K562 (cell line): ENCODE measurements around the gene GGPS1. TPM values are rescaled to one million over a fixed set of nuclear protein-coding genes. Genes with fewer than 3 reads are reported as not detected.

ENCODE experiments used
- ATAC-seq: fragments of 200-7000 bp; cut with Tn5 transposase; 3 replicates; pipeline ENCODE4 v1.9.1; 2020; ENCODE audit warnings: moderate library complexity
- BruUV-seq: library from RNA; stranded (reverse); fragments of 400-500 nt; replicated peaks from 2 replicates; lab custom pipeline; 2021; lab: Mats Ljungman, UMichigan
- CTCF ChIA-PET: fragments of 300-600 bp; formaldehyde crosslinking; extraction: SDS; loops from one replicate; lab custom pipeline; 2021; ENCODE audit warnings: low intra/inter-chr PET ratio; lab: Yijun Ruan, JAX
- POLR2A ChIA-PET: fragments of 300-600, 350-650 bp; sonication (Branson Sonifier 250); formaldehyde crosslinking; extraction: SDS; loops from one replicate; lab custom pipeline; 2021; ENCODE audit warnings: antibody characterized with exemption, inconsistent platforms; lab: Yijun Ruan, JAX
- DNase-seq, 4 experiments: peaks; one replicate each; pipeline versions ENCODE4 v3.0.0 to v3.0.0-alpha.2; 2011 to 2018; ENCODE audit warnings: low spot score in 3 of 4, mixed read lengths in 3 of 4; ENCODE audit errors: extremely low read depth in 1 of 4
- FAIRE-seq: peaks from 2 replicates; lab custom pipeline; 2011; peaks lifted over from hg19 to GRCh38; lab: Jason Lieb, UNC
- H2AFZ ChIP-seq: 2 replicates; pipeline ENCODE4 v1.6.0; 2011; ENCODE audit warnings: low read depth, low read length, control low read depth, inconsistent platforms
- H3K27ac ChIP-seq: fragments of 200-600 bp; 3 replicates; pipeline ENCODE4 v1.8.0; 2011; ENCODE audit warnings: low read depth, mild to moderate bottlenecking, control low read depth, inconsistent platforms, low read length, moderate library complexity, mixed read lengths; ENCODE audit errors: extremely low read depth
- H3K27me3 ChIP-seq, 2 experiments: fragments of 300-600 bp in 1 of 2; 2 replicates in 1 of 2; 3 replicates in 1 of 2; pipeline versions ENCODE4 v1.6.0 to v1.8.0; 2011; ENCODE audit warnings: inconsistent platforms in 2 of 2, low read length in 2 of 2, mild to moderate bottlenecking in 1 of 2, mixed read lengths in 1 of 2, moderate library complexity in 1 of 2; ENCODE audit not compliant: control insufficient read depth in 2 of 2, insufficient read depth in 2 of 2
- H3K36me3 ChIP-seq: fragments of 300-600 bp; 3 replicates; pipeline ENCODE4 v1.8.0; 2011; ENCODE audit warnings: mild to moderate bottlenecking, low read length, inconsistent platforms; ENCODE audit not compliant: control insufficient read depth, insufficient read depth
- H3K4me1 ChIP-seq, 2 experiments: fragments of 200-600 bp in 1 of 2; replicated peaks in 1 of 2; 2 replicates in 1 of 2; 3 replicates in 1 of 2; pipeline versions ENCODE4 v1.5.1 to v1.8.0; 2011; ENCODE audit warnings: inconsistent platforms in 2 of 2, low read length in 2 of 2, mild to moderate bottlenecking in 1 of 2, mixed read lengths in 1 of 2, moderate library complexity in 1 of 2; ENCODE audit not compliant: control insufficient read depth in 2 of 2, insufficient read depth in 2 of 2
- H3K4me2 ChIP-seq: 2 replicates; pipeline ENCODE4 v1.6.1; 2011; ENCODE audit warnings: low read length, control low read depth, inconsistent platforms, mixed read lengths; ENCODE audit not compliant: insufficient read depth
- H3K4me3 ChIP-seq: fragments of 200-600 bp; sonication (generic), shearing (Covaris generic); 2 replicates; pipeline ENCODE4 v1.5.1; 2016; ENCODE audit warnings: control low read depth, inconsistent platforms
- H3K79me2 ChIP-seq: fragments of 200-600 bp; 3 replicates; pipeline ENCODE4 v1.8.0; 2011; ENCODE audit warnings: low read length, inconsistent platforms; ENCODE audit not compliant: control insufficient read depth, insufficient read depth
- H3K9ac ChIP-seq, 2 experiments: 2 replicates each; pipeline versions ENCODE4 v1.6.0 to v1.6.1; 2011; ENCODE audit warnings: low read depth in 2 of 2, low read length in 2 of 2, control low read depth in 1 of 2, inconsistent platforms in 1 of 2, mild to moderate bottlenecking in 1 of 2, mixed read lengths in 1 of 2; ENCODE audit not compliant: insufficient read depth in 1 of 2
- H3K9me1 ChIP-seq: one replicate; pipeline ENCODE4 v1.6.0; 2011; ENCODE audit warnings: inconsistent platforms, mild to moderate bottlenecking, low read length, moderate library complexity; ENCODE audit not compliant: control insufficient read depth, insufficient read depth
- H3K9me3 ChIP-seq: replicated peaks from 2 replicates; pipeline ENCODE4 v1.5.1; 2011; ENCODE audit warnings: low read depth, low read length, inconsistent platforms; ENCODE audit not compliant: control insufficient read depth, insufficient read depth
- H4K20me1 ChIP-seq: replicated peaks from 2 replicates; pipeline ENCODE4 v1.6.1; 2011; ENCODE audit warnings: low read length, inconsistent platforms, mixed read lengths; ENCODE audit not compliant: control insufficient read depth, insufficient read depth
- CEBPB ChIP-seq: fragments of 450-650 bp; IDR thresholded peaks from 2 replicates; pipeline ENCODE4 v1.6.1; 2016; ENCODE audit warnings: missing genetic modification characterization, missing compliant biosample characterization
- ILF3 ChIP-seq: fragments of 450-650 bp; IDR thresholded peaks from 2 replicates; pipeline ENCODE4 v1.6.1; 2018; ENCODE audit warnings: antibody characterized with exemption, mild to moderate bottlenecking, moderate library complexity, borderline replicate concordance
- RBM25 ChIP-seq: fragments of 200-400 bp; formaldehyde crosslinking; IDR thresholded peaks from 2 replicates; pipeline ENCODE4 v1.6.1; 2018; ENCODE audit warnings: low read length, low read depth, moderate library complexity; ENCODE audit not compliant: severe bottlenecking
- WGBS: fragments of 100-300 bp; shearing (Covaris generic); methylation state at CpG from one replicate; pipeline ENCODE4 v1.1.6; 2016; ENCODE audit warnings: low coverage, mixed read lengths; ENCODE audit not compliant: insufficient coverage; ENCODE audit errors: missing lambda C conversion rate; 5-methylcytosine and 5-hydroxymethylcytosine counted together
- in situ Hi-C: fragments of 300-500 bp; cut with MboI; formaldehyde crosslinking; loops from 4 replicates; pipeline ENCODE4 v1.15.0; 2018; ENCODE audit warnings: inconsistent platforms, mixed read lengths
- intact Hi-C: fragments of 100-400 bp; cut with micrococcal nuclease; formaldehyde crosslinking; loops from 2 replicates; pipeline ENCODE4 v1.14.2; 2022
- polyA plus RNA-seq, 8 experiments: library from polyadenylated mRNA; depleted of rRNA in 4 of 8; stranded (reverse) in 5 of 8; unstranded in 3 of 8; fragments of >200 nt; fragmentation: Nextera tagmentation in 2 of 8; fragmentation: Illumina TruSeq in 1 of 8; extraction: Ambion mirVana in 2 of 8; extraction: Trizol in 1 of 8; gene quantifications; 2 replicates each; pipeline versions ENCODE4 v1.2.1 to v1.2.3, GENCODE V29; 2011 to 2014; ENCODE audit warnings: inconsistent platforms in 1 of 8, missing spikeins in 1 of 8
- total RNA-seq, 7 experiments: library from RNA; depleted of rRNA in 6 of 7; stranded (reverse); fragments of >200 nt in 6 of 7; fragmentation: Illumina TruSeq in 2 of 7; extraction: Trizol in 2 of 7; gene quantifications; 2 replicates each; pipeline versions ENCODE4 v1.2.1 to v1.2.3, GENCODE V29; 2011 to 2021; ENCODE audit warnings: low replicate concordance in 1 of 7
- TF ChIP-seq, protein P1 (sequence below), 2 experiments: fragments of 450-650 bp; conservative IDR thresholded peaks; 2 replicates each; pipeline ENCODE4 v1.6.1; 2017; ENCODE audit warnings: mild to moderate bottlenecking in 2 of 2, moderate library complexity in 2 of 2
- TF ChIP-seq, protein P2 (sequence below), 3 experiments: IDR thresholded peaks in 2 of 3; conservative IDR thresholded peaks in 1 of 3; 2 replicates each; pipeline ENCODE4 v1.5.1; 2011 to 2012; ENCODE audit warnings: low read length in 3 of 3, mild to moderate bottlenecking in 3 of 3, control low read depth in 2 of 3, improper control_type of control experiment in 1 of 3, inconsistent platforms in 1 of 3, low read depth in 1 of 3, mixed read lengths in 1 of 3, moderate library complexity in 1 of 3; ENCODE audit not compliant: insufficient read depth in 2 of 3

GGPS1 gene
- total and polyA plus RNA-seq, 9 of the 15 experiments (the other 6 are each of a cell fraction or from before 2014, with no cell fraction given) = 18.8 to 104 (median 56.3) TPM

DNA sequence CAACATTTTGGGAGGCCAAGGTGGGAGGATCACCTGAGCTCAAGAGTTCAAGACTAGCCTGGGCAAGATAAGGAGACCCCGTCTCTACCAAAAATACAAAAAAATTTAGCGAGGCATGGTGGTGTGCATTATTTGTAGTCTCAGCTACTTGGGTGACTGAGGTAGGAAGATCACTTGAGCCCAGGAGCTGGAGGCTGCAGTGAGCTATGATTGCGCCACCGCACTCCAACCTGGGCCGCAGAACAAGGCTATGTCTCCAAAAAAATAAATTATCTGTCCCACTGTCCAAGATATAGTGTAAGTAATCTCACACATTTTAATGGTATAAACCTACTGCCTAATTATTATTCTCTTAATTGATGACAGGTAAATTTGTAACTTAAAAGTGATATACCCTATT lies 13.2 kb upstream of the GGPS1 start (continued):
- TF ChIP-seq CEBPB (tag) (peak; percentile 81), RBM25 (no peak)
- TF ChIP-seq, all 486 proteins: peak for 4

DNA sequence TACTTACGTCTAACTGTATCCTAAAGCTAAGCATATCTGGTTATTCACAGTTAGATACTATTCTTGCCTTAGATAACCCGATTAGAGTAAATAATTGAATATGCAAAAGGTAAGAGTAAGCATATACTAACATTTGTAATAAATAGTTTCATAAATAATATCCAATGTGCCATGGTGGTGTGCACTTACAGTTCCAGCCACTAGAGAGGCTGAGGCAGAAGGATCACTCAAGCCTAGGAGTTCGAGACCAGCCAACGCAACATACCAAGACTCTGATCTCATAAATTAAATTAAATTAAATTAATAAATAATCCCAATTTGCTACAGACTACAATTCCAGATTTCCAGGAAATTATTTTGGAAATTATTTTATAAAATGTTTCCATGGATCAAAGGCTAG lies 12.6 kb upstream of the GGPS1 start:
- WGBS = 97% methylated on average over 4 of the region's 4 CpGs
- in situ Hi-C loops = no loop called here
- H3K27me3 ChIP-seq = no peaks in the 10 kb centered on the region
- no peaks in the 10 kb centered on the region for H3K9me3 ChIP-seq
- H2AFZ ChIP-seq = no peak overlapping the region
- POLR2A ChIA-PET = interaction anchor here (0.9 to 7.3 kb wide), 3 partner anchors 11 to 25 kb away, joined by 5 to 38 read pairs (median 5); partner anchors contain the start of genes ARID4B and GGPS1
- H3K36me3 ChIP-seq = peaks cover 34% of the 10 kb centered on the region
- H3K4me1 ChIP-seq = peaks cover 0 to under 1% of the 10 kb centered on the region in 2 experiments; a peak in 2 of 5 replicates
- H3K9me1 ChIP-seq = no peaks in the 10 kb centered on the region
- H4K20me1 ChIP-seq = no peaks in the 10 kb centered on the region; the same call in 1 of the 2 replicates
- H3K27ac ChIP-seq = no peak overlapping the region
- H3K9ac ChIP-seq = no peak overlapping the region
- CTCF ChIA-PET = no interaction called here
- FAIRE-seq (no peak), DNase-seq (no peak), ATAC-seq (peak; percentile 67)
- H3K4me2 ChIP-seq = no peak overlapping the region
- H3K79me2 ChIP-seq = peaks cover 95% of the 10 kb centered on the region
- TF ChIP-seq, protein P1, sequence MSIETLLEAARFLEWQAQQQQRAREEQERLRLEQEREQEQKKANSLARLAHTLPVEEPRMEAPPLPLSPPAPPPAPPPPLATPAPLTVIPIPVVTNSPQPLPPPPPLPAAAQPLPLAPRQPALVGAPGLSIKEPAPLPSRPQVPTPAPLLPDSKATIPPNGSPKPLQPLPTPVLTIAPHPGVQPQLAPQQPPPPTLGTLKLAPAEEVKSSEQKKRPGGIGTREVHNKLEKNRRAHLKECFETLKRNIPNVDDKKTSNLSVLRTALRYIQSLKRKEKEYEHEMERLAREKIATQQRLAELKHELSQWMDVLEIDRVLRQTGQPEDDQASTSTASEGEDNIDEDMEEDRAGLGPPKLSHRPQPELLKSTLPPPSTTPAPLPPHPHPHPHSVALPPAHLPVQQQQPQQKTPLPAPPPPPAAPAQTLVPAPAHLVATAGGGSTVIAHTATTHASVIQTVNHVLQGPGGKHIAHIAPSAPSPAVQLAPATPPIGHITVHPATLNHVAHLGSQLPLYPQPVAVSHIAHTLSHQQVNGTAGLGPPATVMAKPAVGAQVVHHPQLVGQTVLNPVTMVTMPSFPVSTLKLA (conservative IDR thresholded peaks at IDR 0.05) = 0 out of 4 replicates have a peak, but pooled peaks of 1 of the 2 experiments have one; percentile 4
- no peak for TF ChIP-seq ILF3
- TF ChIP-seq, protein P2, sequence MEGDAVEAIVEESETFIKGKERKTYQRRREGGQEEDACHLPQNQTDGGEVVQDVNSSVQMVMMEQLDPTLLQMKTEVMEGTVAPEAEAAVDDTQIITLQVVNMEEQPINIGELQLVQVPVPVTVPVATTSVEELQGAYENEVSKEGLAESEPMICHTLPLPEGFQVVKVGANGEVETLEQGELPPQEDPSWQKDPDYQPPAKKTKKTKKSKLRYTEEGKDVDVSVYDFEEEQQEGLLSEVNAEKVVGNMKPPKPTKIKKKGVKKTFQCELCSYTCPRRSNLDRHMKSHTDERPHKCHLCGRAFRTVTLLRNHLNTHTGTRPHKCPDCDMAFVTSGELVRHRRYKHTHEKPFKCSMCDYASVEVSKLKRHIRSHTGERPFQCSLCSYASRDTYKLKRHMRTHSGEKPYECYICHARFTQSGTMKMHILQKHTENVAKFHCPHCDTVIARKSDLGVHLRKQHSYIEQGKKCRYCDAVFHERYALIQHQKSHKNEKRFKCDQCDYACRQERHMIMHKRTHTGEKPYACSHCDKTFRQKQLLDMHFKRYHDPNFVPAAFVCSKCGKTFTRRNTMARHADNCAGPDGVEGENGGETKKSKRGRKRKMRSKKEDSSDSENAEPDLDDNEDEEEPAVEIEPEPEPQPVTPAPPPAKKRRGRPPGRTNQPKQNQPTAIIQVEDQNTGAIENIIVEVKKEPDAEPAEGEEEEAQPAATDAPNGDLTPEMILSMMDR (IDR thresholded peaks at IDR 0.05 in 2 of 3, conservative IDR thresholded peaks at IDR 0.05 in 1 of 3; ENCODE audit: insufficient read depth in 2 of 3, low read depth in 1 of 3, low read length in 3 of 3) = peak; percentile 8 to 18 (median 16); a peak in 3 of 6 replicates
- intact Hi-C loops = no loop called here
- no TSS peak for BruUV-seq
- H3K4me3 ChIP-seq = no peak overlapping the region
